ENCODE data around the gene GDPD4.

The GDPD4 gene

DNA sequence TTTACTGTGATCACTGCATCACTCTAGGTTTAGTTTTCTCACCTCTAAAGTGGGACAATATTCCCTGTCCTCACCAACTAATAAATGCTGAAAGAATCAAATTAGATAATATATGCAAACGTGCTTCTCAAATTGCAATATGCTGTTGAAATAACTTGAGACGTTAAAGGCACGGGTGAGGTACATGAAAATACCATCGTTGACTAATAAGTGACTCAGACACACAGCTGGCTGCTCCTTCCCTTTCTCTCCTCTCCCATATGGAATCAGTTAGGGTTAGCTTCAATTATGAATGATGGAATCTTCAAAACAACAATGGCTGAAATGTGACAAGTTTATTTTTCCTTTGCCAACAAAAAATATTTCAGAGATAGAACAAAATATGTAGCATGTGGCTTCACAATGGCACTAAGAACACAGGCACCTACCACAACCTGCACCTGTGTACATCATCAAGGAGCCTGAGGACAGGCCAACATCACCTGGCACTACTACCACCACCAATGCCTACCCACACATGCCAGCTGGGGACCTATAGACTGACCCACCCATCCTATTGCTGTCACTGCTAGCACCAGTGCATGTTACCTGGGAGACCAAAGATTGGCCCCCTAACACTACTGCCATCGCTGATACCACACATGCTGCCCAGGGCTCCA, 13.7 kb downstream of the GDPD4 start:
- no peaks in the 10 kb centered on the region for H3K36me3 ChIP-seq (ENCODE audit: insufficient read depth, low read length)
- H3K9me2 ChIP-seq (replicated peaks; ENCODE audit: low read depth, low read length): no peaks in the 10 kb centered on the region
- no peaks in the 10 kb centered on the region for H3F3A ChIP-seq (ENCODE audit: low read depth)
- no peaks in the 10 kb centered on the region for H3K4me1 ChIP-seq (ENCODE audit: insufficient read depth, low read length, poor library complexity, severe bottlenecking)
- no peak overlapping the region for H3K4me3 ChIP-seq (ENCODE audit: low read length, poor library complexity, severe bottlenecking)
- peaks cover 6% of the 10 kb centered on the region for H3K27me3 ChIP-seq (ENCODE audit: insufficient read depth, low read length, poor library complexity, severe bottlenecking)
- H3K9me3 ChIP-seq (ENCODE audit: insufficient read depth, low read depth, low read length): no peaks in the 10 kb centered on the region
- TF ChIP-seq, protein P1, sequence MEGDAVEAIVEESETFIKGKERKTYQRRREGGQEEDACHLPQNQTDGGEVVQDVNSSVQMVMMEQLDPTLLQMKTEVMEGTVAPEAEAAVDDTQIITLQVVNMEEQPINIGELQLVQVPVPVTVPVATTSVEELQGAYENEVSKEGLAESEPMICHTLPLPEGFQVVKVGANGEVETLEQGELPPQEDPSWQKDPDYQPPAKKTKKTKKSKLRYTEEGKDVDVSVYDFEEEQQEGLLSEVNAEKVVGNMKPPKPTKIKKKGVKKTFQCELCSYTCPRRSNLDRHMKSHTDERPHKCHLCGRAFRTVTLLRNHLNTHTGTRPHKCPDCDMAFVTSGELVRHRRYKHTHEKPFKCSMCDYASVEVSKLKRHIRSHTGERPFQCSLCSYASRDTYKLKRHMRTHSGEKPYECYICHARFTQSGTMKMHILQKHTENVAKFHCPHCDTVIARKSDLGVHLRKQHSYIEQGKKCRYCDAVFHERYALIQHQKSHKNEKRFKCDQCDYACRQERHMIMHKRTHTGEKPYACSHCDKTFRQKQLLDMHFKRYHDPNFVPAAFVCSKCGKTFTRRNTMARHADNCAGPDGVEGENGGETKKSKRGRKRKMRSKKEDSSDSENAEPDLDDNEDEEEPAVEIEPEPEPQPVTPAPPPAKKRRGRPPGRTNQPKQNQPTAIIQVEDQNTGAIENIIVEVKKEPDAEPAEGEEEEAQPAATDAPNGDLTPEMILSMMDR (conservative IDR thresholded peaks at IDR 0.05; ENCODE audit: low read length): no peak
- TF ChIP-seq EZH2phosphoT487 (IDR thresholded peaks at IDR 0.05; ENCODE audit: borderline replicate concordance): no peak
- H4K20me1 ChIP-seq (ENCODE audit: insufficient read depth, low read length, poor library complexity, severe bottlenecking): no peaks in the 10 kb centered on the region
- no peak overlapping the region for H2AFZ ChIP-seq (ENCODE audit: low read length)
- H3K4me2 ChIP-seq (ENCODE audit: low read depth, low read length, poor library complexity, severe bottlenecking): no peak overlapping the region
- H3K79me2 ChIP-seq (ENCODE audit: insufficient read depth, low read length): no peaks in the 10 kb centered on the region
- no peak overlapping the region for H3K9ac ChIP-seq (ENCODE audit: low read depth, low read length, poor library complexity, severe bottlenecking)

DNA sequence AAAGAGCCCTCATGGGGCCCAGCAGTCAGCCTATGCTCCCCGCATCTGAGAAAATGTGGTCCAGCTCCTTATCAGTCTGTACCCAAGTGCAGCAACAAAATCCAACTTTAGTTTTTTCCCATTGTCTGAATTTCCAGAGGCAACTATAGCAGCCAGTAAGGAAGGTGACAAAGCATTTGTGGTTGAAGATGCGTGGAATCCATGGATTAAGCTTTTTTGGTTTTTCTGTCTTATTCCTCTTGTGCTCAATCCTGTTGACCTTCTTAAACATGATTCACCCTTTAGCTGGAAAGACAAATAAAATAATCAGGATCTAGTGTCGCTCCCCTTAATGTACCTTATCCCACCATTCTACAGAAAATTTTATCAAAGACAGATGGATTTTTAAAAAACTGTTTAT, 14.3 kb downstream of the GDPD4 start:
- Histone ChIP-seq H3K9ac (ENCODE audit: low read depth, low read length, poor library complexity, severe bottlenecking) (no peak overlapping the region), H3K79me2 (ENCODE audit: insufficient read depth, low read length) (no peaks in the 10 kb centered on the region), H3K9me3 (ENCODE audit: insufficient read depth, low read depth, low read length) (no peaks in the 10 kb centered on the region), H2AFZ (ENCODE audit: low read length) (no peak overlapping the region), H3K36me3 (ENCODE audit: insufficient read depth, low read length) (no peaks in the 10 kb centered on the region), H3K27me3 (ENCODE audit: insufficient read depth, low read length, poor library complexity, severe bottlenecking) (peaks cover under 1% of the 10 kb centered on the region), H4K20me1 (ENCODE audit: insufficient read depth, low read length, poor library complexity, severe bottlenecking) (no peaks in the 10 kb centered on the region), H3K4me3 (ENCODE audit: low read length, poor library complexity, severe bottlenecking) (no peak overlapping the region), H3K4me1 (ENCODE audit: insufficient read depth, low read length, poor library complexity, severe bottlenecking) (no peaks in the 10 kb centered on the region), H3K9me2 (replicated peaks; ENCODE audit: low read depth, low read length) (no peaks in the 10 kb centered on the region), H3F3A (ENCODE audit: low read depth) (no peaks in the 10 kb centered on the region), H3K4me2 (ENCODE audit: low read depth, low read length, poor library complexity, severe bottlenecking) (no peak overlapping the region)
- TF ChIP-seq, protein P1 (conservative IDR thresholded peaks at IDR 0.05; ENCODE audit: low read length): no peak
- no peak for TF ChIP-seq EZH2phosphoT487 (IDR thresholded peaks at IDR 0.05; ENCODE audit: borderline replicate concordance)

DNA sequence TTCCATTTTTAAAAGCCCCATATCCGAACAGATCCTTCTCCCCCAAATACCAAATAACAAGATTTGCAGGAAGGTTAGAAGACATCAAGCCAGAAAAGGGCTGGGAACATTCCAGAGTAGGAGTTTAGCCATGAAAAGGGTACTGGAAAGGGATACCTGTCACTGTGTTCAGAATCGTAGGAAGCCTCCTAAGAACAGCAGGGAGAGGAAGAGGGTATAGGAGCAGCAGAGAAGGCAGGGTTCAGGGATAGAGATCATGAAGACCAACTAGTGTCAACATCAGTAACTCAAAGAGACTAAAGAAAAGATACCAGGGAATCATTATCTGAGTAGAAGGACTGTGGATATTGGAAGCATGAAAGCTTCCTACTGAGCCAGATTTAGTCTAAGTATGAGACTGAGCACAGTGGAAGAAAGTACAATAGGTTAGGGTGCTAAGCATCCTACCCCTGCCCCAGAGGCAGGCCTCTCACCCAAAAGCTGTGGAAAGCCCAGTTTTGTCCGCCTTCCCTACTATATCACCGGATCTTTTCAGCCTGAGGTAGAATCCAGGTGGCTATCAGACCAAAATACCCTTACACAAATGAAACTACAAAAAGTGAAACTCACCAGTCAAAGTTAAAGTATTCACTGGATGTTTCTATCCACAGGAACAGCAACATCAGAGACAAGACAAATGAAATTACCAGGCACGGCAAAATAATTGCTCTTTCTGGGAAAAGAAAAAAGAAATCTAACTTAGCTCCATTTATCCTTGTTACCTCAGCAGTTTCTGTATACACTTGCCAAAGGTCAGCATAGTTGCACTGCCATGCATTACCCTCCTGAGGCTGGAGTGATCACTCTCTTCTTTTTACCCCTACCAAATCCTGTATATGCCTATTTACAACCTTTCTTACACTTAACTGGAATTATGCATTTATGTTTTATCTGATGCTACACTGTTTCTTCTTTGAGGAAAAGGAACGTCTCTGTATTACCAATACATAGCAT, 16.7 kb downstream of the GDPD4 start:
- TF ChIP-seq EZH2phosphoT487 (IDR thresholded peaks at IDR 0.05; ENCODE audit: borderline replicate concordance): no peak

More for the DNA sequence above, 16.7 kb downstream of the GDPD4 start:
- Histone ChIP-seq H2AFZ (ENCODE audit: low read length) (no peak overlapping the region), H3K9me3 (ENCODE audit: insufficient read depth, low read depth, low read length) (no peaks in the 10 kb centered on the region), H3K27me3 (ENCODE audit: insufficient read depth, low read length, poor library complexity, severe bottlenecking) (no peaks in the 10 kb centered on the region), H4K20me1 (ENCODE audit: insufficient read depth, low read length, poor library complexity, severe bottlenecking) (no peaks in the 10 kb centered on the region), H3K79me2 (ENCODE audit: insufficient read depth, low read length) (no peaks in the 10 kb centered on the region), H3K4me3 (ENCODE audit: low read length, poor library complexity, severe bottlenecking) (no peak overlapping the region), H3K9me2 (replicated peaks; ENCODE audit: low read depth, low read length) (no peaks in the 10 kb centered on the region), H3K4me1 (ENCODE audit: insufficient read depth, low read length, poor library complexity, severe bottlenecking) (no peaks in the 10 kb centered on the region), H3K36me3 (ENCODE audit: insufficient read depth, low read length) (no peaks in the 10 kb centered on the region), H3K9ac (ENCODE audit: low read depth, low read length, poor library complexity, severe bottlenecking) (no peak overlapping the region), H3K4me2 (ENCODE audit: low read depth, low read length, poor library complexity, severe bottlenecking) (no peak overlapping the region), H3F3A (ENCODE audit: low read depth) (no peaks in the 10 kb centered on the region)
